Activated CD8-positive, alpha-beta memory T cell treated with anti-CD3 and anti-CD28 coated beads for 48 hours (primary cell): ENCODE results near the gene TNFSF4.
"Not testable (repeated sequence)": the region's sequence is repeated elsewhere in the genome, so short reads cannot be mapped to it uniquely, and the experiment has no call there.

Experiments used
- DNase-seq, 3 experiments: peaks; one replicate each; pipeline ENCODE4 v3.0.0-alpha.2; 2020; ENCODE audit warnings: low read depth in 2 of 3, low spot score in 2 of 3

Gene TNFSF4

GRCh38 chr1:173164178-173164577 is 43.0 kb downstream of the TNFSF4 start:
- no peak for DNase-seq

GRCh38 chr1:173163222-173163621 is 43.9 kb downstream of the TNFSF4 start:
- no peak for DNase-seq

DNA sequence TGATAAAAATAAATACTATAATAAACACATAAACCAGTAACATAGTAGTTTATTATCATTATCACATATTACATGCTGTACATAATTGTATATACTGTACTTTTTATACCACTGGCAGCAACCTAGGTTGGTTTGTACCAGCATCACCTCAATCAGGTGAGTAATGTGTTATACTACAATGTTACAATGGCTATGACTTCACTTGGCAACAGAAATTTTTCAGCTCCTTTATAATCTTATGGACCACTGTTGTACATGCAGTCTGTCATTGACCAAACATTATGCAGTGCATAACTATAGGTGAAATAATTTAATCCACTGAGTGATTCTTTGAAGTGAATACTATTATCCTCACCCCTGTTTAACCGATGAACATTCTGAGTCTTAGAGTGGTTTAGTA is 44.5 kb downstream of the TNFSF4 start:
- DNase-seq, result no peak

DNA sequence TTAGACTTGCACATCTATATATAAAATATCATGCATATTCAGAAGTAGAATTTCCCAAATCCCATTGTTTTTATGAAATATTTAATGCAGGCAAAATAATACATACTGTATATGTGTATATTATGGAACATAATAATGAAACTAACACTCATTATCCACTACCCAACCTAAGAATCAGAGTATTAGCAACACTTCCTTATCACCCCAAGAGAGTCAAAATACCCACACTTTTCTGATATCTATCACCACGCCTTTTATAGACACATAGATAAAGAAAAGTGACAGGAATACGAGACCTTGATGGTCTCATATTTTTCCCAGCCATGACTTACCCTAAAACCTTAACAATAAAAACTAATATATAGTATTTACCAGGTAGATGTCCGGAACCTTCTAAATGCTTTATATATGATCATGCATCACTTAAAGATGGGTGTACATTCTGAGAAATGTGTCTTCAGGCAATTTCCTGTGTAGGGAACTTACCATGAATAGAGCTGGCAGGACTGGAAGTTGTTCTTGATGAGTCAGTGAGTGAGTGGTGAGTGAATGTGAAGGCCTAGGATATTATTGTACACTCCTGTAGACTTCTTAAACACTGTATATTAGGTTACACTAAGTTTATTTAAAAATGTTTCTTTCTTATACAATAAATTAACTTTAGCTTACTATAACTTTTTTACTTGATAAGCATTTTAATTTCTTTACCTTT is 45.5 kb downstream of the TNFSF4 start:
- DNase-seq, result no peak

DNA sequence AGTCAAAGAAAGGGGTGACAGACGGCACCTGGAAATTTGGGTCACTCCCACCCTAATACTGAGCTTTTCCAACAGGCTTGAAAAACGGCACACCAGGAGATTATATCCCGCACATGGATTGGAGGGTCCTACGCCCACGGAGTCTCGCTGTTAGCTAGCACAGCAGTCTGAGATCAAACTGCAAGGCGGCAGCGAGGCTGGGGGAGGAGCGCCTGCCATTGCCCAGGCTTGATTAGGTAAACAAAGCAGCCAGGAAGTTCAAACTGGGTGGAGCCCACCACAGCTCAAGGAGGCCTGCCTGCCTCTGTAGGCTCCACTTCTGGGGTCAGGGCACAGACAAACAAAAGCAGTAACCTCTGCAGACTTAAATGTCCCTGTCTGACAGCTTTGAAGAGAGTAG is 53.2 kb downstream of the TNFSF4 start:
- not testable (repeated sequence) for DNase-seq

GRCh38 chr1:173153503-173153902 is 53.6 kb downstream of the TNFSF4 start:
- DNase-seq, result no peak

- DNase-seq, result no peak
These were observed 54.5 kb downstream of the TNFSF4 start for GRCh38 chr1:173152598-173152997.

- no peak for DNase-seq
These were observed 56.3 kb downstream of the TNFSF4 start for GRCh38 chr1:173150795-173151194.

DNA sequence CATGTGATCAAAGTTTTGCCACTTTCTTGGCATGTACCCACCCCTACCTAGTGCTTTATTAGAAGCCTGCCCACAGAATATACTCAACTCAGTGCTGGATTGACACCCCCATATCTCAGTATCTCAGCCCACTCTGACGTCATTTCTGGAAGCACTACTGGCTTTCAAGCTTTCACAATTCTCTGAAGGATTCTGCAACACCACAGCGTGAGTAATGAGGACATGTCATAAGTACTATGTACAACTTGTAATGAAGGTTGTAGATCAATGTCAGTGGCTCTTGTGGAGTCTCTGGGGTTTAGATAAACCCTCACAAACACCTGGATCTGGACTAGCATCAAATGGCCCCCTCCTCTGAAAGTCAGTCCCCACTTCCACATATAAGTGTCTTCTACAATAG is 57.2 kb downstream of the TNFSF4 start:
- no peak for DNase-seq

- DNase-seq, result no peak
These were observed 58.2 kb downstream of the TNFSF4 start for GRCh38 chr1:173148971-173149370.

GRCh38 chr1:173148545-173148944 is 58.6 kb downstream of the TNFSF4 start:
- DNase-seq, result no peak

- DNase-seq, result no peak
These were observed 66.4 kb downstream of the TNFSF4 start for GRCh38 chr1:173140733-173141132.

GRCh38 chr1:173139706-173140105 is 67.4 kb downstream of the TNFSF4 start:
- no peak for DNase-seq

- no peak for DNase-seq
These were observed 69.9 kb downstream of the TNFSF4 start for GRCh38 chr1:173137107-173137706.

DNA sequence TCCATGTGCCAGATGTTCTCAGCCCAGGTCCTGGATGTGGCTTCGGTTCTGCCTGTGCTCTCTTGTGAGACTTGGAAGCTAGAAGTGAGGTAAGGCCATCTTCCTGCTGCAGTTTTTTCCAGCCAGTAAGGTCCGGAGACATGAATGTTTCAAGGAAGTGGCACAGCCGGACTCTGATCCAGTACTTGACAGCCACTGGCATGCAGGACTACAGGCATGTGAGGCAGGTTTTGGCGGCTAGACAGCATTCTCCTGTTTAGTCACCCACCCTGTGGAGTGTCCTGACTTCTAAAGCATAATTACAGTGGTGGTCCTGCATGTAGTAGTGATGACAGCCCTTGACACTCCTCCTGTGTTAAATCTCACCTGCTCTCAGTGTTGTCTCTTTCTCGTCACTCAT is 72.3 kb downstream of the TNFSF4 start:
- no peak for DNase-seq

DNA sequence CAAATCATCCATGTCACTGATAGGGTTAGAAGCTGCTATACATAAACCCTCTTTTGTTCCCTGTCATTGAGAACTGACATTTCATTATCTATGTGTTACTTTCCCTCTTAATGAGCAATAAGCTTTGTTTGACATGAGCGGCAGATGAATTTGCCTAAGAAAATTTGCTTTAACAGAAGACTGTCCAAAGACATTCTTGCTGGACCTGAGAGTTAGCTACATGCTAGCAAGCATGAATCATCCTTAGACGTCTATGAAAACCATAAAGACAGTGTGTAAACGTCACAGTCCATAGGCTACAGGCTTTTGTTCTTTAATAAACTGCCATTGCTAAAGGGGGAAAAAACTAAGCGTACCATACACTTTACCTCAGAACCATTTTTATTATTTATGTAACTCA is 73.1 kb downstream of the TNFSF4 start:
- DNase-seq, result no peak
